OCI-LY7 (cell line): ENCODE results near the gene LZTS2.

Experiments used
- CTCF ChIP-seq: fragments of 200-600 bp; sonication (generic); conservative IDR thresholded peaks from 2 replicates; pipeline ENCODE4 v1.5.1; 2014; ENCODE audit warnings: mild to moderate bottlenecking, antibody characterized with exemption, low read length, moderate library complexity, mixed read lengths
- EZH2phosphoT487 ChIP-seq: fragments of 200-600 bp; sonication (generic); IDR thresholded peaks from 2 replicates; pipeline ENCODE4 v1.6.1; 2018; ENCODE audit warnings: low read depth, borderline replicate concordance, mild to moderate bottlenecking, mixed run types, antibody characterized with exemption, low read length, moderate library complexity, mixed read lengths

- no peak for TF ChIP-seq CTCF
- no peak for TF ChIP-seq EZH2phosphoT487
Measured at GRCh38 chr10:101015582-101015973, 16.0 kb downstream of the LZTS2 start.
